Measurements from ENCODE around the gene KIF5C.

Gene KIF5C

GRCh38 chr2:148888003-148888501 lies 13.0 kb downstream of the KIF5C start:
- no peak for DNase-seq (ENCODE audit: low read depth)

- DNase-seq (ENCODE audit: low read depth): no peak
Observed at GRCh38 chr2:148888986-148889385, 14.0 kb downstream of the KIF5C start.

GRCh38 chr2:148893906-148894305 lies 18.9 kb downstream of the KIF5C start:
- DNase-seq (ENCODE audit: low read depth): no peak

- DNase-seq (ENCODE audit: low read depth): no peak
Observed at GRCh38 chr2:148896136-148896535, 21.1 kb downstream of the KIF5C start.

GRCh38 chr2:148899638-148900318 lies 24.8 kb downstream of the KIF5C start:
- DNase-seq (ENCODE audit: low read depth): no peak

GRCh38 chr2:148900350-148900837 lies 25.4 kb downstream of the KIF5C start:
- DNase-seq (ENCODE audit: low read depth): no peak

- no peak for DNase-seq (ENCODE audit: low read depth)
Observed at GRCh38 chr2:148901142-148901541, 26.1 kb downstream of the KIF5C start.

- no peak for DNase-seq (ENCODE audit: low read depth)
Observed at GRCh38 chr2:148902798-148903197, 27.8 kb downstream of the KIF5C start.

GRCh38 chr2:148903294-148903693 lies 28.3 kb downstream of the KIF5C start:
- DNase-seq (ENCODE audit: low read depth): no peak

GRCh38 chr2:148903979-148904378 lies 29.0 kb downstream of the KIF5C start:
- no peak for DNase-seq (ENCODE audit: low read depth)

- no peak for DNase-seq (ENCODE audit: low read depth)
Observed at GRCh38 chr2:148906124-148906523, 31.1 kb downstream of the KIF5C start.

- no peak for DNase-seq (ENCODE audit: low read depth)
Observed at GRCh38 chr2:148907085-148907785, 32.2 kb downstream of the KIF5C start.

- DNase-seq (ENCODE audit: low read depth): no peak
Observed at GRCh38 chr2:148909114-148909513, 34.1 kb downstream of the KIF5C start.

- no peak for DNase-seq (ENCODE audit: low read depth)
Observed at GRCh38 chr2:148913061-148913460, 38.0 kb downstream of the KIF5C start.

- DNase-seq (ENCODE audit: low read depth): no peak
Observed at GRCh38 chr2:148913492-148913891, 38.5 kb downstream of the KIF5C start.

- no peak for DNase-seq (ENCODE audit: low read depth)
Observed at GRCh38 chr2:148914463-148914862, 39.4 kb downstream of the KIF5C start.

- DNase-seq (ENCODE audit: low read depth): no peak
Observed at GRCh38 chr2:148917431-148917830, 42.4 kb downstream of the KIF5C start.

GRCh38 chr2:148918554-148918953 lies 43.5 kb downstream of the KIF5C start:
- DNase-seq (ENCODE audit: low read depth): no peak

GRCh38 chr2:148920559-148920958 lies 45.5 kb downstream of the KIF5C start:
- no peak for DNase-seq (ENCODE audit: low read depth)

- DNase-seq (ENCODE audit: low read depth): no peak
Observed at GRCh38 chr2:148922062-148922461, 47.0 kb downstream of the KIF5C start.

GRCh38 chr2:148922776-148923475 lies 47.9 kb downstream of the KIF5C start:
- DNase-seq (ENCODE audit: low read depth): no peak

GRCh38 chr2:148924514-148925178 lies 49.6 kb downstream of the KIF5C start:
- DNase-seq (ENCODE audit: low read depth): no peak

Data from stimulated activated CD8-positive, alpha-beta memory T cell treated with anti-CD3 and anti-CD28 coated beads, Interleukin-7, amount 100 ng/mL, for 24 hours (primary cell).